ENCODE data around the gene PLIN5.
A peak's percentile ranks its signal among the peaks of the same experiment; 100 is the strongest.

Gene PLIN5

GRCh38 chr19:4523306-4524110 lies 11.5 kb downstream of the PLIN5 start:
- POLR2A ChIA-PET, result no interaction called here
- H3K4me3 ChIP-seq (ENCODE audit: low read depth, low read length), result no peak overlapping the region
- CTCF ChIA-PET, result interaction anchor here (0.8 to 5.8 kb wide), 14 partner anchors 7 to 277 kb away, joined by 3 to 84 read pairs (median 6); partner anchors contain the start of genes PLIN5, SEMA6B and YJU2
- TF ChIP-seq CTCF (IDR thresholded peaks at IDR 0.05; ENCODE audit: insufficient read depth, low read length, missing control alignments), result peak; percentile 76
- DNase-seq (ENCODE audit: low read depth, low spot score), result no peak

GRCh38 chr19:4522291-4523002 lies 12.6 kb downstream of the PLIN5 start:
- no peak overlapping the region for H3K4me3 ChIP-seq (ENCODE audit: low read depth, low read length)
- DNase-seq (ENCODE audit: low read depth, low spot score), result no peak
- CTCF ChIA-PET, result interaction anchor here (1.0 to 5.8 kb wide), 7 partner anchors 14 to 275 kb away, joined by 3 to 84 read pairs (median 19); partner anchors contain the start of genes PLIN5 and YJU2
- POLR2A ChIA-PET, result no interaction called here
- TF ChIP-seq CTCF (IDR thresholded peaks at IDR 0.05; ENCODE audit: insufficient read depth, low read length, missing control alignments), result no peak

- no peak for DNase-seq (ENCODE audit: low read depth, low spot score)
- no peak overlapping the region for H3K4me3 ChIP-seq (ENCODE audit: low read depth, low read length)
- CTCF ChIA-PET, result interaction anchor here (1.1 to 5.8 kb wide), 4 partner anchors 13 to 113 kb away, joined by 3 to 84 read pairs (median 12); partner anchors contain the start of gene PLIN5
- no peak for TF ChIP-seq CTCF (IDR thresholded peaks at IDR 0.05; ENCODE audit: insufficient read depth, low read length, missing control alignments)
- POLR2A ChIA-PET, result no interaction called here
Measured at GRCh38 chr19:4521888-4522242, 13.2 kb downstream of the PLIN5 start.

GRCh38 chr19:4521170-4521887 lies 13.7 kb downstream of the PLIN5 start:
- no peak for DNase-seq (ENCODE audit: low read depth, low spot score)
- no peak overlapping the region for H3K4me3 ChIP-seq (ENCODE audit: low read depth, low read length)
- no peak for TF ChIP-seq CTCF (IDR thresholded peaks at IDR 0.05; ENCODE audit: insufficient read depth, low read length, missing control alignments)
- ChIA-PET POLR2A (interaction anchor here (0.8 kb wide), 1 partner anchor 46 kb away, joined by 3 read pairs; no protein-coding TSS in a partner anchor), CTCF (interaction anchor here (1.1 to 5.8 kb wide), 4 partner anchors 13 to 113 kb away, joined by 3 to 84 read pairs (median 12); partner anchors contain the start of gene PLIN5)

- no peak for DNase-seq (ENCODE audit: low read depth, low spot score)
- TF ChIP-seq CTCF (IDR thresholded peaks at IDR 0.05; ENCODE audit: insufficient read depth, low read length, missing control alignments), result no peak
- CTCF ChIA-PET, result no interaction called here
- POLR2A ChIA-PET, result no interaction called here
- H3K4me3 ChIP-seq (ENCODE audit: low read depth, low read length), result no peak overlapping the region
Measured at GRCh38 chr19:4519521-4520277, 15.3 kb downstream of the PLIN5 start.

All from AG04449 (cell line).